Measurements from ENCODE around the gene CARS1.

The CARS1 gene

DNA sequence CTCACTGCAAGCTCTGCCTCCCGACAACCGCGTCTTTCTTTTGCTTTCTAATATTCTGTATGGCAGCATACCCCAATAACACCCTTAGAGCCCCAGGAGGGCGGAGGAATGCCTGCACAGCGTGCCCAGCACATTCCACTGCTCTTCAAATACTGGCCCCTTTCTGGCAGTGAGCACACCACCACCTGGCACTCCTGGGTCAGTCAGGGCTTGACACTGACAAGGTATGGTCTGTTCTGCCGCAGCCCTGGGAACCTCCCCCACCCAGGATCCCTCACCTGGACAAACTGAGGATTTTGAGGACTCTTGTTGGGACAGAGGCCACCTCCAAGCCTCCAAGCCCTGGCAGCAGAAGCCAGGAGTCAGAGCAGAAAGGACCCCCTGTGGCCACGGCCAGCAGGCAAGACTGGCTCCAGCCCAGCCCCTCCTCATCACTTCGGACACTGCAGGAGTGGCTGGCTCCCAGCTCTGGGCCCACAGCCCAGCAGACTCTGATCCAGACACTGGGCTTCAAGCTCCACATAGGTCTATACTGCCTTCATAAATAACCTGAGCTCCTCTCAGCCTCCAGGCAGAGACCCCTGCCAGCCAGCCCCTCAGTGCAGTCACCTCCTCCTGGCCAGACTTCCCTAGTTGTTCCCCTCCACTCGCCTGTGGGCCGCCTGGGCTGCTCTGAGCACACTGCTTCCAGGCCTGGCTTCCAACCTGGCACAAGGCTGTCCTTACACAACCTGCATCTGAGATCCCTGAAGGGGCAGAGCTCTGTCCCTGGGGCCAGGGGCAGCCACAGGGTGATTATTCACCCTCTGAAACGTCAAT is 14.5 kb downstream of the CARS1 start:
- no peaks in the 10 kb centered on the region for H3K4me1 ChIP-seq (ENCODE audit: control insufficient read depth, low read depth, low read length)
- no peak overlapping the region for H3K27ac ChIP-seq (ENCODE audit: low read length)
- no peaks in the 10 kb centered on the region for H3K9me3 ChIP-seq (ENCODE audit: control insufficient read depth, low read depth, low read length)
- H3K4me3 ChIP-seq (ENCODE audit: low read length): no peak overlapping the region
- H3K9ac ChIP-seq (ENCODE audit: low read length): no peak overlapping the region
- H3K27me3 ChIP-seq (ENCODE audit: control insufficient read depth, insufficient read depth, low read length): no peaks in the 10 kb centered on the region
- peaks cover 51% of the 10 kb centered on the region for H3K36me3 ChIP-seq (ENCODE audit: control insufficient read depth, low read depth, low read length)

DNA sequence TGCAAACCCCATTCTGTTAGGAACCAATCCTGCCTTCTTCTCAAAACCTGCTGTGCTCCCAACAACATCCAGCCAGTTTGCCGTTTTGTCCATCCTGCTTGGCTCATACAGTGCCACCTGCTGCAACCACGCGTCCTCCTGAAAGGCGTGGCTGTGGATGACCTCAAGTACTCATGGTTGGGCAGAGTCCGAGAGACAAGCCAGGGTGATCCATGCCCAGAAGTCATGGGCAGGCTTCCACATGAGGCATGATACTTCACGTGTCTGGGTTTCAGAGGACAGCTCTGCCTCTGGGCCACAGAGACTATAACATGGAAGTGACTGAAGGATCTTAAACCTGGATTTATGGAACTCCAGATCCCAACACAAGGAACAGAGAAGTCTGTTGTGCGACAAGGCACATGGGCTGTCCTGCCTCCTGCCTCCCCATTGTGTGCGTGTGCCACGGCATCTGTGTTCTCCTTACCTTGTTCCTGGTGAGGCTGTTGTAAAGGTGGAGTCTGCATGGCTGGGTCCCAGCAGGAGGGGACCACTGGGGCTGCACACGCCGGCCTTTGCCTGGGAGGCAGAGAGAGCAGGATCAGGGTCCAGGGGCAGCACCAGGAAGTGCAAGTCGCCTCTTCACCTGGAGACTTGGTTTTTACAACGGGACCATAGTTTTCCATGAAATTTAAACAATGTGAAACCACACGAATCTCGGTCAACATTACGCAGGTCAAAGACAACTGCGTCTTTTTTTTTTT is 15.4 kb downstream of the CARS1 start:
- H3K9ac ChIP-seq (ENCODE audit: low read length): no peak overlapping the region
- H3K27me3 ChIP-seq (ENCODE audit: control insufficient read depth, insufficient read depth, low read length): no peaks in the 10 kb centered on the region
- H3K4me1 ChIP-seq (ENCODE audit: control insufficient read depth, low read depth, low read length): no peaks in the 10 kb centered on the region
- no peaks in the 10 kb centered on the region for H3K9me3 ChIP-seq (ENCODE audit: control insufficient read depth, low read depth, low read length)
- H3K27ac ChIP-seq (ENCODE audit: low read length): no peak overlapping the region
- H3K4me3 ChIP-seq (ENCODE audit: low read length): no peak overlapping the region
- H3K36me3 ChIP-seq (ENCODE audit: control insufficient read depth, low read depth, low read length): peaks cover 57% of the 10 kb centered on the region

DNA sequence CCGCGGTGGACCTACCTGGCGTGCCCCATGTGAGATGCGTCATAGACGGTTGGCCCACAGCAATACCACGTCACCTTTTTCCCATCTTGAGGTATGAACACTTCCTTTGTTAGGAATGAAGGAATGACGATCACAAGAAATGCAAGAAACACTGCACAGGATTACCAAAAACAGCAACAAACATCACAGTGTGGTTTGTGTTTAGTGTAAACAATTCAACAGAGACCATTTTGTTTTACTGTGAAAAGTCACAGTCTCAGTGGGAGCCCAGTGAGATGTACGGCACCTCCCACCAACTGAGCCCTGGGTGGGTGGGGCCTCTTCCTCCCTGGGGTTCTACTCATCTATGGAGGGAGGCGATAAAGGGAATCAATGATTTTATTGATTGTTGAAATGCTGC is 16.3 kb downstream of the CARS1 start:
- Histone ChIP-seq H3K27ac (ENCODE audit: low read length) (no peak overlapping the region), H3K4me3 (ENCODE audit: low read length) (no peak overlapping the region), H3K4me1 (ENCODE audit: control insufficient read depth, low read depth, low read length) (no peaks in the 10 kb centered on the region), H3K9ac (ENCODE audit: low read length) (no peak overlapping the region), H3K36me3 (ENCODE audit: control insufficient read depth, low read depth, low read length) (peaks cover 64% of the 10 kb centered on the region), H3K9me3 (ENCODE audit: control insufficient read depth, low read depth, low read length) (no peaks in the 10 kb centered on the region), H3K27me3 (ENCODE audit: control insufficient read depth, insufficient read depth, low read length) (no peaks in the 10 kb centered on the region)

DNA sequence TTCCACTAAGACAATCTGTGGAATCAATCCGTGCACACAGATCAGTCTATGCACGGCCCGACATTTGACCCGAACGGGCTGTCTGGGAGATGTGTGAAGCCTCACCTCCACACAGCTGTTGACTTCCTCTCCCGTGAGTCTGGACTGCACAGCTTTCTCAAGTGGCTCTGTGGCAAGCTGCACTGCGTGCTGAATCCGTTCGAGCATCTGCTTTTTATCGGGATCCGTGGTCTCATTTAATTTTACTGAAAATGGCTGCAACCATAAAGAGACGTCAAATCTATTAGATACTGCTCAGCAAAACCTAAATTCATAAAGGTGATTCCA is 19.3 kb downstream of the CARS1 start:
- H3K27ac ChIP-seq (ENCODE audit: low read length): no peak overlapping the region
- H3K27me3 ChIP-seq (ENCODE audit: control insufficient read depth, insufficient read depth, low read length): no peaks in the 10 kb centered on the region
- no peaks in the 10 kb centered on the region for H3K9me3 ChIP-seq (ENCODE audit: control insufficient read depth, low read depth, low read length)
- no peaks in the 10 kb centered on the region for H3K4me1 ChIP-seq (ENCODE audit: control insufficient read depth, low read depth, low read length)
- no peak overlapping the region for H3K9ac ChIP-seq (ENCODE audit: low read length)
- no peak overlapping the region for H3K4me3 ChIP-seq (ENCODE audit: low read length)
- peaks cover 71% of the 10 kb centered on the region for H3K36me3 ChIP-seq (ENCODE audit: control insufficient read depth, low read depth, low read length)

DNA sequence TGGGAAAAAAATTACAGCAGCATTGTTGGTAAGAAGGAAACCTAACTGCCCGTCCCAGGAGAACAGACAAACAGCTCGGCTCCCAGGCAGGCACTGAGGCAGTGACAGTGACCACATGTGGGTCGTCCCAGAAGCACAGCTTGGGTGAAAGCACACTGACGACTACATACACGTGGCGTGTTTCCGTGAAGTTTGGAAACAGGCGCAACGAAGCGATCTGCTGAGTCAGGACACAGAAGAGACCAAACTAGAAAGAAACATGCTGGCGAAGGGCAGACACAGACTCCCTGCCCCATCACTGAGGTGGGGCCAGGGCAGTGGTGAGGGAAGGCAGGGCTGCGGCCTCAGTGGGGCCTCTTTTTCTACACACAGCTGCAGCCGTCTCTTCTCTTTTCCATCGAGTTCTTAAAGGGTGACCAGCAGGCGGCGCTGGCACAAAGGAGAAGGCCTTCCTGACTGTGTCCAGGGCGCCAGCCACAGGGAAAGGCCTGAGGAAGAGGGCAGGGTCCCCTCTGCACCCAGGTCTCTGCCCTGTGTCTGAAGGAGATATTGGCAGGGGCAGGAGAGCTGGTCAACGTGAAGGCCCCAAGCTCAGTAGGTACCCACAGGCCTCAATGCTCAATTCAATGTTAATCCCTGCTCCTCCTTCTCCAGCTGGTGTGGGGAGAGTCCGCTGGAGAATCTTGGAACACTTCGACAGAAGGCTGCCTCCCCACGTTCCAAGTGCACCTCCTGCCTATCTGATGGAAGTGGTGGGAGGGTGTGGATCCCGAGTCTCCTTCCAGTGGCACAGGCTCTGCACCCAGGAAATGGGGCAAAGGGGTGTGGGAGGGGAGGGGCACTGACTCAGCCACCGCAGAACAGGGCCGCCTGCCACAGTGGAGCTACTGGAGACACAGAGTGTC is 19.9 kb downstream of the CARS1 start:
- H3K36me3 ChIP-seq (ENCODE audit: control insufficient read depth, low read depth, low read length): peaks cover 77% of the 10 kb centered on the region
- no peak overlapping the region for H3K4me3 ChIP-seq (ENCODE audit: low read length)
- H3K27ac ChIP-seq (ENCODE audit: low read length): no peak overlapping the region
- H3K9me3 ChIP-seq (ENCODE audit: control insufficient read depth, low read depth, low read length): no peaks in the 10 kb centered on the region
- H3K27me3 ChIP-seq (ENCODE audit: control insufficient read depth, insufficient read depth, low read length): no peaks in the 10 kb centered on the region
- H3K9ac ChIP-seq (ENCODE audit: low read length): no peak overlapping the region
- H3K4me1 ChIP-seq (ENCODE audit: control insufficient read depth, low read depth, low read length): no peaks in the 10 kb centered on the region

DNA sequence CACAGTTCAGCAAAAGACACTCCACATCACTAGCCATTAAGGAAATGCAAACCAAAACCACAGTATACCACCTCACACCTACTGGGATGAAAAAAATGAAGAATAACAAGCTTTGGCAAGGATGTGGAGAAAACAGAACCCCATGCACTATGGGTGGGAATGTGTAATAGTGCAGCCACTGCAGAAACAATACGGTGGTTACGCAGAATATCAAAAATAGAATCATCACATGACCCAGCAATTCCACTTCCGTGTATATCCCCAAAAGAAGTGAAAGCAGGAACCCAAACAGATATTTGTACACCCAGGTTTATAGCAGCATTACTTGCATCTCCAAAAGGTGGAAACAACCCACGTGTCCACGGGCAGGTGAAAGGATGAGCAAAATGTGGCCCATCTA is 20.8 kb downstream of the CARS1 start:
- Histone ChIP-seq H3K4me3 (ENCODE audit: low read length) (no peak overlapping the region), H3K27ac (ENCODE audit: low read length) (no peak overlapping the region), H3K9ac (ENCODE audit: low read length) (no peak overlapping the region), H3K4me1 (ENCODE audit: control insufficient read depth, low read depth, low read length) (no peaks in the 10 kb centered on the region), H3K9me3 (ENCODE audit: control insufficient read depth, low read depth, low read length) (no peaks in the 10 kb centered on the region), H3K27me3 (ENCODE audit: control insufficient read depth, insufficient read depth, low read length) (no peaks in the 10 kb centered on the region), H3K36me3 (ENCODE audit: control insufficient read depth, low read depth, low read length) (peaks cover 71% of the 10 kb centered on the region)

DNA sequence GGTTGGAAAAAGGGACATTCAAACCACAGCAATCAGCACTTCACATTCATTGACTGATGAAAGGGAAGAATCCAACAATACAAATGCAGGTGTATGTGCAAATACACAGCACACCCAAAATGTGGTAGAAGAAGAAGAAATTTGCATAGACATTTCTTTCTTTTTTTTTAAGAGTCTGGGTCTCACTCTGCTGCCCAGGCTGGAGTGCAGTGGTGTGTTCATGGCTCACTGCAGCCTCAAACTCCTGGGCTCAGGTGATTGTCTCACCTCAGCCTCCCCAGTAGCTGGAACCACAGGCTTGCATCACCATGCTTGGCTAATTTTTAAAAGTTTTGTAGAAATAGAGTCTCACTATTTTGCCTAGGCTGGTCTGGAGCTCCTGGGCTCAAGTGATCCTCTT is 21.9 kb downstream of the CARS1 start:
- Histone ChIP-seq H3K36me3 (ENCODE audit: control insufficient read depth, low read depth, low read length) (peaks cover 66% of the 10 kb centered on the region), H3K27ac (ENCODE audit: low read length) (no peak overlapping the region), H3K9me3 (ENCODE audit: control insufficient read depth, low read depth, low read length) (no peaks in the 10 kb centered on the region), H3K4me1 (ENCODE audit: control insufficient read depth, low read depth, low read length) (no peaks in the 10 kb centered on the region), H3K4me3 (ENCODE audit: low read length) (no peak overlapping the region), H3K27me3 (ENCODE audit: control insufficient read depth, insufficient read depth, low read length) (no peaks in the 10 kb centered on the region), H3K9ac (ENCODE audit: low read length) (no peak overlapping the region)

DNA sequence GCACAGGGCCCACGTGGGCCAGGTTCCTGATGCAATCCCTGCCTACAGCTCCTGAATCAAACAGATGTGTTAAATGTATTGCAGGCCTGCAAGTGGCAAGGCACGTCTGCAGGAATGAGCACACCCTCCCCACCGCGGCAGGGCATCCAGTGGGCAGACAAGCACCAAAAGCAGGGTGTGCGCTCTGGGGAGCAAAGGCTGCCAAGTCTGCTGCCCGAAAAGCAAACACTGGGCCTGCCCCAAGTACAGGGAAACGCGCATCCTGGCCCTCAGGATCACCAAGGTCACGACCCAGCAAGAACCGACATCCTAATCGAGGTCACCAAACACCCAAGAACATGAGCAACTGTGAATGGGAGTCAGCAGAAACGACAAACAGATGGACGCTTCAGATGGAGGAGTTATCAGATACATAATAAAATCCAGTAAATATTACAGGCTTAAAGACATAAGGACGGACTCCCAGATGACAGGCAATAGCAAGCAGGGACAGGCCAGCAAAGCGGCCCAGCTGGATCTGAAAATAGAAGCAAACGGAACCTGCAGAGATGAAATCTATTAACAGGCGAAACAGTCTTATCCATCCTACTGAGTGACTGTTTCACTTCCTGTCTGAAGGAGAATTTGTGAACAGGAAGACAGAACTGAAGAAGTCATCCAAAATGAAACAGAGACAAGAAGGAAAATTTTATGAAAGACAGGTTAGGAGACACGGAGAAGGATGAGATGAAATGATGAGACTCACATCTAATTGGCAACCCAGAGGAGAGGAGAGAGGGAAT is 26.7 kb downstream of the CARS1 start:
- Histone ChIP-seq H3K4me3 (ENCODE audit: low read length) (no peak overlapping the region), H3K4me1 (ENCODE audit: control insufficient read depth, low read depth, low read length) (no peaks in the 10 kb centered on the region), H3K9ac (ENCODE audit: low read length) (no peak overlapping the region), H3K27ac (ENCODE audit: low read length) (no peak overlapping the region), H3K9me3 (ENCODE audit: control insufficient read depth, low read depth, low read length) (no peaks in the 10 kb centered on the region), H3K36me3 (ENCODE audit: control insufficient read depth, low read depth, low read length) (peaks cover 60% of the 10 kb centered on the region), H3K27me3 (ENCODE audit: control insufficient read depth, insufficient read depth, low read length) (no peaks in the 10 kb centered on the region)

DNA sequence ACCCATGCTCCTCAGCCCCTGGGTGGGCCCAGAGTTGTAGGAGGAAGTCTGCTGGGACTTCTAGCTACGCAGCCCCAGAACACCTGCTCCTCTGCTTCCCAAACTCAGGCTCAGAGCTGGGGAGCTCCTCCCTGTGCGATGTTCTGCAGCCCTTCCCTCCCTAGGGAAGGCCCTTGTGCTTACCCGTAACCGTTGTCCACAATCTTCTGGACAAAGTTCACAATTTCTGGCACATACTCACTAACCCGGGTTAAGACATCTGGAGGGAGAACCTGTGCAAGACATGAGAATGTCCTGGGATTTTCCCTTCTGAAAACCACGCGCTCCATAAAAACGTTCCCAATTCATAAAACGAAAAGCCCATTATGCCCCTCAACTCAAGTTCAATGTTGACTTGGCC is 28.4 kb downstream of the CARS1 start:
- Histone ChIP-seq H3K27me3 (ENCODE audit: control insufficient read depth, insufficient read depth, low read length) (no peaks in the 10 kb centered on the region), H3K9ac (ENCODE audit: low read length) (no peak overlapping the region), H3K27ac (ENCODE audit: low read length) (no peak overlapping the region), H3K4me3 (ENCODE audit: low read length) (no peak overlapping the region), H3K36me3 (ENCODE audit: control insufficient read depth, low read depth, low read length) (peaks cover 59% of the 10 kb centered on the region), H3K4me1 (ENCODE audit: control insufficient read depth, low read depth, low read length) (no peaks in the 10 kb centered on the region), H3K9me3 (ENCODE audit: control insufficient read depth, low read depth, low read length) (no peaks in the 10 kb centered on the region)

DNA sequence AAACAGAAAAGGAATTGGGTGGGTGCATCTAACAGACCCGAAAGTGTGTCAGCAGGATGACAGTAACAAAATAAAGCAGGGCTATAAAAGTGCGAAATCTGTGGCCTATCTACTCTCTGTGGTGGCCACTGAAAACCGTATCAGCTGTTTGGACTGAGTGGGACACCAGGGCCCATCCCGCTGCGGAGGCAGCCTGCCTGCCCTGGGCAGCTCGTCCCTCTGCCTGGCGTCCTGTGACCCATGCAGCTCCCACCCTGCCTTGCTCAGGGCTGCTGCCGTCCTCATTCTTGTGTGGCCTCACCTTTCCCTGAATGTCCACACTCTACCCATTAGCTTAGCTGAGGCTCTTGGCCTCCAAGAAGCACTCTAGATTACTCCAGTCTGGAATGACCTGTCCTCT is 30.4 kb downstream of the CARS1 start:
- peaks cover 52% of the 10 kb centered on the region for H3K36me3 ChIP-seq (ENCODE audit: control insufficient read depth, low read depth, low read length)
- no peaks in the 10 kb centered on the region for H3K27me3 ChIP-seq (ENCODE audit: control insufficient read depth, insufficient read depth, low read length)
- H3K9me3 ChIP-seq (ENCODE audit: control insufficient read depth, low read depth, low read length): no peaks in the 10 kb centered on the region
- no peak overlapping the region for H3K9ac ChIP-seq (ENCODE audit: low read length)
- H3K4me3 ChIP-seq (ENCODE audit: low read length): no peak overlapping the region
- no peaks in the 10 kb centered on the region for H3K4me1 ChIP-seq (ENCODE audit: control insufficient read depth, low read depth, low read length)
- no peak overlapping the region for H3K27ac ChIP-seq (ENCODE audit: low read length)

DNA sequence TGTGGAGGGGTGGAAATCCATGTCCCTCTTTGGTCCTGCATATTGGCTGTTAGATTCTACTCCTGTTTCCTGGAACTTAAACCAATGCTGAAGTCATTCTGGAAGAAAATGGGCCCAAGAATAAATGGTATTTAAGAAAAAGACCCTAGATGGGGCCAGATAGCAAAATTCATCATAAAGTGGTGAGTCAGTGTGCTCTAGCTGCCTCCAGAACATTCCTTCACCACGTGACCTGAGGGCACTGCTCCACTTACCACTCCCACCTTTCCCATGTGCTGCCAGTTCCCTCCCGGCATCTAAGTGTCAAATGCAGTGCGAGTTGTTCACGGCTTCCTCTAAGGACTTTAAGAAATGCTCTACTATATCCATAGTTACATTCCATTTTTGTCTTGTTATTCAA is 34.2 kb downstream of the CARS1 start:
- H3K36me3 ChIP-seq (ENCODE audit: control insufficient read depth, low read depth, low read length): peaks cover 54% of the 10 kb centered on the region
- no peaks in the 10 kb centered on the region for H3K27me3 ChIP-seq (ENCODE audit: control insufficient read depth, insufficient read depth, low read length)

More for the DNA sequence above, 34.2 kb downstream of the CARS1 start:
- Histone ChIP-seq H3K9ac (ENCODE audit: low read length) (no peak overlapping the region), H3K9me3 (ENCODE audit: control insufficient read depth, low read depth, low read length) (no peaks in the 10 kb centered on the region), H3K4me3 (ENCODE audit: low read length) (no peak overlapping the region), H3K4me1 (ENCODE audit: control insufficient read depth, low read depth, low read length) (no peaks in the 10 kb centered on the region), H3K27ac (ENCODE audit: low read length) (no peak overlapping the region)

Data from iPS-18a (cell line).